ENCODE results near the gene C1QTNF9.
"Not testable (repeated sequence)": the region's sequence is repeated elsewhere in the genome, so short reads cannot be mapped to it uniquely, and the experiment has no call there.

Gene C1QTNF9

DNA sequence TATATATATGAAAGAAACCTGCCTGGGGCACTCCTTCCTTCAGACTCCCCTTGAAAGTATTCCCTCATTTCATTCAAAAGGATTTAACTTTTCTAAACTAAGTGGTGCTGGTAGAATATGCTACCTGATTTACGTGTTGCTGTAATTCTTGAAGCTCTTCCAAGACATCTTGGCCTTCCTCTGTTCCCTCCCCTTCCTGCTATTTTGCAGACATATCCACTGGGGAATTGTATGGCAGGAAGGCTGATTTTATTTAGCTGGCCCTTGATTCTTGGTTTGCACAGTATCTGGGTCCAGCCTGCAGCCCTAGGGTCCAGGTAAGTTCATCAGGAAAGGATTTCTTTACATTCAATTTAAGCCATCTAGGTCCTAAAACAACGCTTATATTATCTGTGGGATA, at the start of gene C1QTNF9:
TSS of gene C1QTNF9 (plus strand) at position 281 of the 400 bp plus-strand sequence. CDS start 6,424 bp downstream, outside the sequence.
- not testable (repeated sequence) for DNase-seq

GRCh38 chr13:24261566-24261965, 47.8 kb upstream of the C1QTNF9 start:
- DNase-seq: no peak

GRCh38 chr13:24263632-24264031, 45.7 kb upstream of the C1QTNF9 start:
- no peak for DNase-seq

DNA sequence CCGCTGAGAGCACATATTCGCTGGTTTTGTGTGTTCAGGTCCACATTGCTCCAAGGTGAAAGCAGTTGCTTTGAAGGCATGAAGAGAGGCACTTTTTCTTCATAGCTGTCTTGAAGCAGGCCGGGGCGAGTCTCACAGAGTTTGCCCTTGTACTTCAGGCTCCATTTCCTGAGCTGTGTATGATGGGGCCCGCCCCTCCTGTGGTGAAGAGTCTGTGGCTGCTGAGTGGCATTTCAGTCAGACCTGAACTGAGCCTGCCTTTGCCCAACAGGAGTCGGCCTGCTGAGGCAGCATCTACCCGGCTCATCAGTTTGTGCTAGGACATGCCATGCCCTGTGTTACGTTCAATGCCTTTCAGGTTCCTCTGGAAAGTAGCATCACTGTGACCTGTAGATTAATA, 44.4 kb upstream of the C1QTNF9 start:
- no peak for DNase-seq

DNA sequence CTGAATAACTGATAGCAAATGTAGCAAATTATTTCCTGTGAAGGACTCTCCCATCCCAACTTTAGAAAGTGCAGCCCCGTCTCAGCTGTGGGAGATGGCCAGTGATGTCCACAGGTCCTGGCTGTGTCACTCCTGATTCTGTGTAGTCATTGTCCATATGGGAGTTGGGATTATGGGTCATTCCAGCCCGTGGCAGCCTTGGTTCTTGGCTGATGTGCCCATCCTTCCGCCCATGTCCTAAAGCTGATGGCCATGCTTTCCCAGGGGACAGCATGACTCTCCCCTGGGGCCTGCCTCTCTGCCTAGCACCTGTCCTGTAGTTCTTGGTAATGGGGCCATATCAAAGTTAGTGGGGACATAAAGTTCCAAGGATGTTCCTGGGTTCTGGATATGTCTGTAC, 43.9 kb upstream of the C1QTNF9 start:
- DNase-seq: no peak

DNA sequence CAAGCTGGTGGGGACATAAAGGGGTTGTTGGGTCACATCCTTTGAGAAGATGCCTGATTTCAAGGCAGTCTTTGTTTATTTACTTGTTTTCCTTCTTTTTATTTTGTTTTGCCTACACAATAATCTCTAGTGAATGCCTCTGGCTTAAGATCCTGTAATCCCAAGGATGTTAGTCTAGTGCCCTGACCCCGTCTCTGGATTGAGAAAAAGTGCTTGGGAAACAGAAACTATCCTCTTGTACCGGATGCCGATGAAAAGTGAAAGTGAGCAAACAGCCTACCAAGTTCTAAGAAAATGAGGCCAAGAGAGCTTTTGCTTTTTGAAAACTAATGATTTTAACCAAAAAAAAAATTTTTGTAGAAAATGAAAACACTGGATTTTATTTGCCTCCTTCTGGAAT, 42.1 kb upstream of the C1QTNF9 start:
- DNase-seq: no peak

DNA sequence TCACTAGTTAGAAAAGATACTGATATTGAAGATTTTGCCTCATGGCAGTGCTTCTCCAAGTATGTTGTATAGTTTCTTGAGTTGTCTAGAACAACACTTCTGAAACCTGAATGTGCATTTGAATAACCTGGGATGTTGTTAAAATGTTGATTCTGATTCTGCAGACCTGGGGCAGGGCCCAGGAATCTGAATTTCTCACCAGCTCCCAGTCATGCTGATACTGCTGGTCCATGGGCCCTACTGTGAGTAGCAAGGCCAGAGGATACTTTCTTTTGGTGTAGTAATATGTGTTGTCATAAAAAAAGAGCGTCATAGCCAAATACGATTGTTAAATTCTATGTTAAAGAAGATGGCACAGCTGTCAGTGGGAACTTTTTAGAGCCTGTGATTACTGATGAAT, 41.6 kb upstream of the C1QTNF9 start:
- no peak for DNase-seq

DNA sequence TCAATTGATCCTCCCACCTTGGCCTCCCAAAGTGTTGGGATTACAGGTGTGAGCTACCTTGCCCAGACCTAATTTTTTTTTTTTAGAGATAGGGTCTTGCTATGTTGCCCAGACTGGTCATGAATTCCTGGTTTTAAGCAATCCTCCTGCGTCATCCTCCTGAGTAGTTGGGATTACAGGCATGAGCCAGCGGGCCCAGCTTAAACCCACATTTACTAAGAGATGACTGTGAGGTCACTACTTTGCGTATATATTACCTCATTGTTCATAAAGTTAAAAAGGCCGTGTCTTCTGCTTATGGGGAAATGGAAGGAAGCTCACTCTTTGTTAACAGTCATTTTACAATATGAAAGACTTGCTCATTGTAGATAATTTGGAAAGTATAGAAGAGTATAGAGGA, 39.6 kb upstream of the C1QTNF9 start:
- peak; percentile 8 for DNase-seq

DNA sequence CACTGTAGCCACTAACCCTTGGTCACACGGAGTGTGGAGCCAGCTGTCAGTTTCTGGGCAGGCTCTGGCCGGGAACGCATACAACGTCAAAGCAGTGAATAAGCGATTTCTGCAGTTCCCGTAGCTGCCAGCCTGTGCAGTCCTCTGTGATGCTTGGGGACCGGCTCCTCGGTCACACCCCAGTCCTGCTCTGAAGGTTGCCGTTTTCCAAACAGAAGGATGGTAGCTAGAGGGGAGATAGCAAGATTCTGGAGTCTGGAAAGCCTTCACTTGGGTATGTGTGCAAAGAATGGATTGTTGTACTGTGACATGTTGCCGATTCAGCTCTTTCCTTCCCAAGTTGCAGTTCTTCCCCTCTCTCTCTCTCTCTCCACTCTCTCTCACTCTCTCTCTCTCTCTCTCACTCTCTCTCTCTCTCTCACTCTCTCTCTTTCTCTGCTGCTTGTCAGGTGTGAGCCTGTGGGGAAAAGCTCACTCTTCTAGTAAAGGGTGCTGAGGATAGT, 38.7 kb upstream of the C1QTNF9 start:
- peak; percentile 45 for DNase-seq

DNA sequence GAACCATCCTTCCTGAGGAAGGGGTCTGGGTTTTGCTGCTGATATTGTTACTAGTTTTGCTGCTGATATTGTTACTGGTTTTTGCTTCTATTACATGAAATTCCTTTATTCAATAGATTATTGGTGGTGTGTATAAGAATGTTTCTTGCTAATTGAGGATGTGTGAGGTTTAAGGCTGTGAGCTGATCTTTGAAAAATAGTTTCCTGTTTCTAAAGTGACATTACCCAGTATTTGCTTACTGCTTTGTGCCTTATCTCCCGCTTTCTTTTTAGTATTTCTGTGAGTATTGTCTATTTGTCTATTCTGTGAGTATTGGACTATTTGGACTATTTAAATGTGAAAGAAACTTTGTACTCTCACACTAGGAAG, 38.2 kb upstream of the C1QTNF9 start:
- DNase-seq: no peak

DNA sequence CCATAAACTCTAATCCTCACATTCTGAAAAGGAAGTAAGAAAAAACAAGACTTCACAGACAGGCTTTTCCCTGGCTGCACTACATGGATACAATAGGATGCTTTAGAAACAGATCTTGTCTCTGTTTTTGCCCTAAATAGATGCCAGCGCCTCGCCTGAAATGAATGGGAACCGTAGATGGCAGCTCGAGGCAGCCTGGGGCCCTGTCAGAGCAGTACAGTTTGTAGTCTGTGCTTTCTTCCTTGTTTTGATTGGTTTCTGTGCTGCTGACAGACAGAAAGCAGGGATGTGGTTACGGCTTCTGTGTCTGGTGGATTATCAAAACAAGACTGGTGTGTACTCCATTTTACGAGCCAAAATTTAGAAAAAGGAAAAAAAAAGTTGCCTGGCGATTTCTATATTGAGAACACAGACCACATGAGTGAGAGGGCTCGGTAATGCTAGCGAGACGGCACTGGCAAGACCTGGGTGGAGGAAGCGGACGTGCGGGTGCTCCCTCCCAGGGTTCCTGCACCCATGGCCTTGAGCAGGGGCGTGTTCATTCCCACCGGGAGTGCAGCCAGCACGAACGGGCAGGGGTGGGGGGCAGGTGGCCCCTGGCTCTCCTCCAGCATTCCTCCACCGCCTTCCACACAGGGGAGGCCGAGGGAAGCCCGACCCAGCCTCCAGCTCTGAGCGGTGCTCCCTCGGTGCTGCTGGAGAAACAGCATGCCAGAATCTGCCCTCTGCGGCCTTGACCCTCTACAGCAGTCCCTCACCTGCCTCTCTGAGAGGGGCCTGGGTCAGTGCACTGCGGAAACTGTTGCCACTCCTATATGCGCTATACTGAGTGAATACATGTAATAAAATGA, 37.6 kb upstream of the C1QTNF9 start:
- DNase-seq: peak; percentile 45

DNA sequence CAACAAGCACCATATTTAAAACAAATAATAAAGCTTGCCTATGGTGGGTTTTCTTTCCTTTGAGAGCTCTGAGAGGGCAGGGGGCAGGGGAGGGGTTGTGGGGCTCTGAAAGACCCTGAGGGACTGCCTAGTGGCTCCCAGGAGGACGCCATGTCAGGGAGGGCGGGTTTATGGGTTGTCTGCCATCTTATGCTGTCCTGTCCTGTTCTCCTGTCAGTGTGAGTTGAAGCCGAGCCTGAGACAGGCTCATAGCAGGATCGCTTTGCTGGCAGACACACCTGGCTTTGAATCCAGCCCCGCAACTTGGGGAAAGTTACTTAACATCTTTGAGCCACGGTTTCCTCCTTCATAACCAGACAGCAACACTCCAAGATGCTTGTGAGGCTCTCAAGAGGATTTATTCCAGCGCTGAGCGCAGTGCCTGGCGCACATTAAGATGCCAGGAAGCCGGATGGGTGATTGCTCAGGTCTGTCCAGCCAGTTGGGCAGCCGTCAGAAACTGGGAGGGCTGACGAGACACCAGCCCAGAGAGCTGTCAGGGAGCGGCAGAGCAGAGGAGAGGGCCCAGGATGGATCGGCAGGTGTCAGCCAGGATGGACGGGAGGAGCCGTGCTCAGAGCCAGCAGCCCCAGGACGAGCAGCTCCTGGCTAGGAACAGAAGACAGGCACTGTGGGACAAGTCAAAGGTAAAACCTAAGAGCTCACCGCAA, 36.8 kb upstream of the C1QTNF9 start:
- DNase-seq: no peak

DNA sequence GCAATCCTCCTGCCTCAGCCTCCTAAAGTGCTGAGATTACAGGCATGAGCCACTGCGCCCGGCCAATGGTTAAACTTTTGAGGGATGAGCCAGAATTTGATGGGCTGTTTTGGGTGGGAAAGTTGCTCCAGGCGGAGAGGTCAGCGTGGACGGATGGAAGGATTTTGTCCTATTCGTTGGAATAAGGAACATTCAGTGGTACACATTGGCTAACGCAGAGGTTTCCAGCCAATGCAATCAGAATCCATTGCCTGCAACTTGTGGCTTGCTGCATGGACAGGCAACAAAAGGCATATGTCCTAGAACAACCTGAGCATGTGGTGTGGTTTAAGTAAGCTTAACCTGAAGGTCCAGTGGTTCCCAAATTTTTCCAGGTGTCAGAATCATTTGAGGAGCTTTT, 35.5 kb upstream of the C1QTNF9 start:
- no peak for DNase-seq

DNA sequence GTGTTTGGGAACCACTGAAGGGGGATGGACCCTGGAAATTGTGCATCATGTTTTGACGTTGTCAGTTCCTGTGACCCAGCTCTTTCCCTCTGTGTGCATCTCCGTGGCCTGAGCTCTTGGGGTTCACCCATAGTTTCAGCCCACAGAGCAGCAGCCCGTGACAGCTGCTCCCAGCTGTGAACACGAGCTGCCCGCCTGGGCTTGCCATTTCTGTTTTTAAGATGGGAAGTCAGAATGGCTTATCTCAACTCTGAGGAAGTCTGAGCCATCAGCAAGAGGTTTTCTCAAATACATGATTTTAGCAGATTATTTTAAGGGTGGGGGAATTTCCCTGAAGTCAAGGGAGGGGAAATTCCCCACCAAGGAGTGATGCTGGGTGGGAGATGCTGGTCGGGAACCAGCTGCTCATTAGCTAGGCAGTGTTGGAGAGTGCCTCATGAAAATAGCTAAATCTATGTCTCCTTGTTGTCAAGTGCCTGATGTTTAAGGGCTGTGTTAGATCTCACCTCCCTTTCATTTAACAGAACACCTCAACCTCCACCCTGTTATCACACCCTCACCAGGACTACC, 34.8 kb upstream of the C1QTNF9 start:
- DNase-seq: no peak

GRCh38 chr13:24275041-24275440, 34.3 kb upstream of the C1QTNF9 start:
- DNase-seq: no peak

DNA sequence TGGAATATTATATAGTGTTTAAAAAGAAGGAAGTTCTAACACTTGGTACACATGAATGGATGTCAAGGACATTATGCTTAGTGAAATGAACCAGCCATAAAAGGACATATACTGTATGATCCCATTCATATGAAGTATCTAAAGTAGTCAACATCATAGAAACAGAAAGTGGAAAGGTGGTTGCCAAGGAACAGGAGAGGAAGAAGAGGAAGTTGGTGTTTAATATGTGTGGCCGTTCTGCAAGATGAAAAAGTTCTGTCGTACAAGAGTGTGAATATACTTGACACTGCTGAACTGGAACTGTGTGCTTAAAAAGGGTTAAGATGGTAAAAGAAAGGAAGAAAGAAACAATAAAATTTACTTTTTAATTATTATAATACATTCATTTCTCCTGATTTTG, 33.1 kb upstream of the C1QTNF9 start:
- no peak for DNase-seq

GRCh38 chr13:24276861-24277260, 32.5 kb upstream of the C1QTNF9 start:
- no peak for DNase-seq

DNA sequence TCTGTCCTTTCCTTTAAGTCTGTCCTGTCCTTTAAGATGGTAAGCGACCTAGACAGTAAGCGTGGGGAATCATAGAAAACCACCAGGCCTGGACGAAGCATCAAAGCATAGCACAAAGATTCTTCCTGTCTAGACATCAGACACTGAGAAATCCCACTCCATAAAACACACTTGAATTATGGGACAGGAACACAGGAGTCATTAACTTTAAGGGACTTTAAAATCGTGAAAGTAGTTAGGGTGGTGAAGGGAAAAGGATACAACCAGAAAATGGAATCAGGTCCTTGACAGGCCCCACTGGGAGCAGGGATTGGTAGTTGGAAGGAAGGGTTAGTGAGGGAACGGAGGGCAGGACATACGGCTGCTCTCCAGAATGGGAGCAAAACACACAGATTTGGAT, 31.6 kb upstream of the C1QTNF9 start:
- no peak for DNase-seq

- DNase-seq: no peak
Observed at GRCh38 chr13:24279327-24280110, 29.9 kb upstream of the C1QTNF9 start.

DNA sequence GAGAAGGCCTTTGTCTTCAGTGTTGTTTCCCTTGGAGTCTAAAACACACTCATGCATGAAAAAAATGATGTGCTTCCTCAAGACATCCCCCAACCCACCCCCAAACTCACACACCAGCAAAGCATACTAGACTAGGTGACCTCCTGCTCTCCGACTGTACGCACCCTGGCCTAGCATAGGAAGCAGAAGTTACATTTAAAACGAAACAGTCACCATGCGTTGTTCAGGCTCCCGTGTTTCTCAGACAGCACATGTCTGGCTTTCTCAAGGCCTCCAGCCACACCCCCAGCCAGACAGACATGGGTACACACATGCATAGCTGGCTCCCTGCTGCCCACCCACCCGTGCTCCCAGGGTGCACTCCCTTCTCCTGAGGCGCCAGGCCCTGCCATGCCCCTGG, 28.7 kb upstream of the C1QTNF9 start:
- no peak for DNase-seq

- no peak for DNase-seq
Observed at GRCh38 chr13:24281188-24282008, 28.0 kb upstream of the C1QTNF9 start.

DNA sequence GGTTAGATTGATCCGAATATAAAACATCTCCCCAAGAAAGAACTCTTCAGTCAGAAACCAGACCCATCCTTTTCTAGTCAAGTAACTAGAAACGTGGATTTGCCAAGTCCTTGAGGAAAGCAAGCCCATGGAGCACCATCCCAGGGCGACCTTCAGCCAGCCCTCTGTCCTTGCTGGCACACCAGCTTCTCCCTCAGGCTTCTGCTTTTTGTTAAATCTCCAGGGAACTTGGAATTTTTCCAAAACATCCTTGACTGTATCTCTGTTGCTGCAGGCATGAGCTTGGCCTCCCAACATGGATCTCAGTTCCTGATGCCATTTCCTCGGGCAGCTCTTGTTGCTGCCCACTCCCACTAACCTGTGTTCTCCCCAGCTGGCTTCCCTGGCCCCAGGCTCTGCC, 27.1 kb upstream of the C1QTNF9 start:
- DNase-seq: no peak
